G401 (cell line): ENCODE data around the gene ATP1A3. TPM values are rescaled to one million over a fixed set of nuclear protein-coding genes. Genes with fewer than 3 reads are reported as not detected.
"Not testable (repeated sequence)": the region's sequence is repeated elsewhere in the genome, so short reads cannot be mapped to it uniquely, and the experiment has no call there.

Experiments used
- DNase-seq: peaks from one replicate; pipeline ENCODE4 v3.0.0-alpha.2; 2015; ENCODE audit warnings: low spot score
- in situ Hi-C: cut with HindIII; loops from 2 replicates; pipeline ENCODE4 v1.10.0; 2016; ENCODE audit warnings: low sequenced_read_pairs, mixed read lengths
- total RNA-seq: library from RNA; depleted of rRNA; stranded (reverse); fragments of >200 nt; shearing (Covaris generic); gene quantifications from 2 replicates; pipeline ENCODE4 v1.2.3, GENCODE V29; 2014; rRNA removed

Gene ATP1A3
- 1.2 and 2.7 TPM in 2 replicates for total RNA-seq

DNA sequence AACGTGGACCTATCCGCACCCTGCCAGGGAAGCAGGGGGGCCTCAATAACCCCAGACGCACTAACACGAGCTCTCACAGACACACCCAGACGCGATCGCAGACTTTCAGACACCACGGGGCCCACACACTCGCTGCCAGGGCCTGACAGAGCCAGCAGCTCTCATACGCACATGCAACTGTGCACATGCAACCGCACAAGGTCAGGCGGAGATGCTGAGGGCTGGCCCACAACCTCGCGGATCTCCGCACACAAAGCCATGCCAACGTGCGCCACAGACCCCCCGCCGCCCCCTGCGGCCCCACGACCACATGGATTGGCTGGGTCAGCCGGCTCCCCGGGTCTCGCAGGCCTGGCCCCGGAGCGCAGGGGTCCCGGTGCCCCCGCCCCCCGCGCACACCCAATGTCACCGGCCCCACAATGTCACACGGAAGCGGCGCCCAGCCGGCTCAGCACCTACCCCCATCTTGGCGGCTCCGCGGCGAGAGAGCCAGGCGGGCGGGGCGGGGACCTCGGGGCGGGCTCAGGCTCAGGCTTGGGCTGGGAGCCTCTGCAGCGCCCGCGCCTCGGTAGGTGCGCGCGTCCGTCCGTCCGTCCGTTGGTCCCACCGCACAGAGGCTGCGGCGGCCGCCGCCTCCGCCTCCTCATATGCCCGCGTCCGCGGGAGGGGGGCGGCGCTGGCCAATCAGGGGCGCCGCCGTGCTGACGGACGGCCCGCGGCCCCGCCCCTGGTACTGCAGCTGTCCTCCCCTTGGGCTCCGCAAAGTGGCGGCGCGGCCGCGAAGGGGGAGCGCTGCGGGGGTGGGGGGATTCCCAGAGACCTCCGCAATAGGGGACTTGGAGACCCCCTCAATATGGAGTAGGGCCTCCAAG, at the start of gene ATP1A3:
Gene ATP1A3, minus strand, starts transcription at position 619 of the 872 bp plus-strand sequence. Its CDS starts 154 bp downstream, at position 465.
- in situ Hi-C loops, result no loop called here
- DNase-seq, result peak; percentile 83

DNA sequence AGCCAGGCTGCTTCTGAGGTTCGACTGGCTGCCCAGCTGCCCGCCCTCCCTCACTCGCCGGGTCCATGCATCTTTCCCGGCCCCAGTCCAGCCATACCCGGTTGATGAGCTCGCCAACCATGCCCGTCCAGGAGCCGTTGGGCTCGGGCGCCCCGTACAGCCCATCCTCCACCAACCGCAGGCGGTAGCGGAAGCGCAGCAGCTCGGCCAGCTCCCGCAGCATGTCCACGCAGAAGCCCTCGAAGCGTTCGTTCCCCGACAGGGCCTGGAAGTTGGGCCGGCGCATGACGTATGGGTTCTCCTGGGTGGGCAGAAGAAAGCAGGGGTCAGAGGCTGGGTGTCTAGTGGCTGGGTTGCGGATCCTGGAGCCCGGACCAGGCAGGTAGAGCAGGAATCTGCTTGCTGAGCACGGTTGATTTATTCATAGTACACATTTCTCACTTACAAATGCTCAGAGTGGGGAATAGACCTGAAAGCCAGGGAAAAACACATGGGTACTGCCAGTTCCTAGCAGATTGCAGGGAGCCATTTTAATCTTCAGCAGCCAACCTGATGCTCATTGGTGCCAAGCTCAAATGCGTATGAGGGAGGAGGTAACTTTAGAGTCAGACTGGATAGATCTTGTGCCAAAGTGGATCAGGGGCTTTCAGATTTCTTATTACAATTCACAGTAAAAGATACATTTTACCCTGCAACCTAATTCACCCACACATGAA, 48.6 kb upstream of the ATP1A3 start:
- in situ Hi-C loops, result no loop called here
- peak; percentile 95 for DNase-seq

GRCh38 chr19:42040491-42040890, 46.5 kb upstream of the ATP1A3 start:
- in situ Hi-C loops, DNase-seq: not testable (repeated sequence)

- in situ Hi-C loops, result no loop called here
- DNase-seq, result no peak
Observed at GRCh38 chr19:42040031-42040430, 46.0 kb upstream of the ATP1A3 start.

DNA sequence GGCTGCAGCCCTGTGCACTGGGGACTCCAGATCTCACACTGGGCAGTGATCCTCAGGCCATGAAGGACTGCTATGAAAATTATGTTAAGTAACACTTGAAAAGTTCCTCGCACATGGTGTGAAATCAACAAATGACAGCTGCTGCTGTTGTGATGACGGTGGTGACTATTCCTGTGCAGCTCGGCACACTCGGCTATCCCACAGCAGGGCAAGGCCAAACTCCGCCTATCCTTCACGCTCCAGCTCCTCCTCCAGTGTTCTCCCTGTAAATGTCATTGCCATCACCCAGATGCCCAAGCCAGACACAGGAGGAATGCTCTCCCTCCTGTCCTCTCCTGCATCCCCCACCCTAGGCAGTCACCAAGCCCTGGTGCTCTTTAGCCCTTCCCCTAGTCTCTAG, 44.6 kb upstream of the ATP1A3 start:
- in situ Hi-C loops, result no loop called here
- DNase-seq, result peak; percentile 50

DNA sequence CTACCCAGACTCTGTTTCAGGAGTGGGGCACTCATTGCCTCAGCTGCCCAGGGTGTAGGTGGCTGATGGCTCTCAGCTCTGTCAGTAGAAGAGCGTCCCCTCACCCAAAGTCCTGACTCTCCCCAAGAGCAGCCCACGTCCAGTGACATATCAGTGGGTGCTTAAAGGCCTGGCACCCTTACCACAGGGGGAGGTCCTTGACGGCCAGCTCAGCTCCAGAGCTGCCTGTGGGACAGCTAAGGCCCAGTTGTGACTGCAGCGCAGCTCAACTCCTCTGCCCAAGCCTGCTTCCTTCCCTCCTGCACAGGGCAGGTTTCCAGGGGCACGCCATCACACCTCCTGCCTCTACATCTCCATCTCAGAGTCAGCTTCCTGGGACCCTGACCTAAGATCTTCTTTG, 43.6 kb upstream of the ATP1A3 start:
- in situ Hi-C loops, result no loop called here
- no peak for DNase-seq

- DNase-seq, result peak; percentile 82
- in situ Hi-C loops, result not testable (repeated sequence)
Observed at GRCh38 chr19:42034640-42035391, 40.8 kb upstream of the ATP1A3 start.

- in situ Hi-C loops, result no loop called here
- no peak for DNase-seq
Observed at GRCh38 chr19:42033413-42033812, 39.4 kb upstream of the ATP1A3 start.

DNA sequence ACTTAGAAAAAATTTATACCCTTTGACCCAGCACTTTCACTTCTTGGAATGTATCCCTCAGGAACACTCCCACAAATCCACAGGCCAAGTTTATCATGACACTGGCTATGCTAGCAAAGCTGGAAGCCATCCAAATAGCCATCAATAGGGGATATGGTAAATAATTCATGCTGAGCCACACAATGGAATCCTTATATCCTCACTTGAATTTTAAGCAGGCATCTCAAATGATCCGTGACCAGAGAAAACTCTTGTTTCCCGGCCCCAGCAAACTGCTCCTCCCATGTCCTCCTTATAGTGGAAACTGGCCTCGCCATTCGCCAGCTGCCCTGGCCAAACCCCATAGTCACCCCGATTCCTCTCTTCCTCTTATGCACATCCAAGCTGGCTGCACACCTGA, 38.4 kb upstream of the ATP1A3 start:
- no peak for DNase-seq
- in situ Hi-C loops, result no loop called here

GRCh38 chr19:42030645-42031440, 36.8 kb upstream of the ATP1A3 start:
- peak; percentile 73 for DNase-seq
- in situ Hi-C loops, result no loop called here

GRCh38 chr19:42028304-42029216, 34.5 kb upstream of the ATP1A3 start:
- in situ Hi-C loops, result no loop called here
- no peak for DNase-seq

DNA sequence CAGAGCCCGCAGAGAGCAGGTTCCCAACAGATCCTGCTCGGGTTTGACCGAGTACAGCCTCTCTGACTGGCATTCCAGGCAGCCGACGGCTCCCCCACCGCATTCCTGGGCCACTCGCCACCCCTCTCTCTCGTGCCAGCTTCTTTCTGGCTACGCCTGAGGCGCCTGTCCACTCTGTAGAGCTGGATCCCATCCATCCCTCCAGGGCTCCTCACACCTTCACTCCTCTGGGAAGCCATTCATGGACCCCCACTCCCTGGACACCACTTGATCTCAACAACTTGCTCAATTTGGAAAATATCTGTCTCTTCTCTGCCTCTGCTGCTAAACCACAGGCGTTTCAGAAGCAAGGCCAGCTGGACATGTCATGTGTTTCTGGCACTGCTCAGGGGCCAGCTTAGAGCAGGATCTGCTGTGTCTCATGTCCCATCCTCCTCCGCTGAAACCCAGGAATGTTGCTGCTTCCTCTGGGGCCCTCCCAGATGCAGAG, 30.6 kb upstream of the ATP1A3 start:
- DNase-seq, result peak; percentile 91
- in situ Hi-C loops, result no loop called here

GRCh38 chr19:42023943-42024260, 29.9 kb upstream of the ATP1A3 start:
- in situ Hi-C loops, result no loop called here
- no peak for DNase-seq

GRCh38 chr19:42023121-42023942, 29.3 kb upstream of the ATP1A3 start:
- DNase-seq, result peak; percentile 32
- in situ Hi-C loops, result no loop called here

- in situ Hi-C loops, result no loop called here
- DNase-seq, result no peak
Observed at GRCh38 chr19:42022616-42023015, 28.6 kb upstream of the ATP1A3 start.

DNA sequence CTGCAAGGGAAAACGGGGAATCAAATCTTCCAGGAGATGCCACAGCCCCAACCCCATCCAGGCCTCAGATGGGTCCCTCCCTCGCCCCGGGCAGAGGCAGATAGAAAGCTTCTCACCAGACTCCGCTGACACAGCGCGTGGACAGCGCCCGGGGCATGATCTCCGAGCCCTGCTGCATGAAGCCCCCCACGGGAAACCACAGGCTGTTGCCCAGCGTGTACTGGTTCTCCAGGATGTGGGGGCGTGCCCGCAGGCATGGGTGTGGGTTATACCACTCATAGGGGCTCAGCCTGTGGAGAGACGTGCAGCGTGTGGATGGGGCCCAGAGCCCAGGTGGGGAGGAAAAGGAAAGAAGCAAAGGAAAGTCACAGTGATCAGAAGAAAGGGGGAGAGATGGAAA, 27.2 kb upstream of the ATP1A3 start:
- no peak for DNase-seq
- in situ Hi-C loops, result no loop called here

DNA sequence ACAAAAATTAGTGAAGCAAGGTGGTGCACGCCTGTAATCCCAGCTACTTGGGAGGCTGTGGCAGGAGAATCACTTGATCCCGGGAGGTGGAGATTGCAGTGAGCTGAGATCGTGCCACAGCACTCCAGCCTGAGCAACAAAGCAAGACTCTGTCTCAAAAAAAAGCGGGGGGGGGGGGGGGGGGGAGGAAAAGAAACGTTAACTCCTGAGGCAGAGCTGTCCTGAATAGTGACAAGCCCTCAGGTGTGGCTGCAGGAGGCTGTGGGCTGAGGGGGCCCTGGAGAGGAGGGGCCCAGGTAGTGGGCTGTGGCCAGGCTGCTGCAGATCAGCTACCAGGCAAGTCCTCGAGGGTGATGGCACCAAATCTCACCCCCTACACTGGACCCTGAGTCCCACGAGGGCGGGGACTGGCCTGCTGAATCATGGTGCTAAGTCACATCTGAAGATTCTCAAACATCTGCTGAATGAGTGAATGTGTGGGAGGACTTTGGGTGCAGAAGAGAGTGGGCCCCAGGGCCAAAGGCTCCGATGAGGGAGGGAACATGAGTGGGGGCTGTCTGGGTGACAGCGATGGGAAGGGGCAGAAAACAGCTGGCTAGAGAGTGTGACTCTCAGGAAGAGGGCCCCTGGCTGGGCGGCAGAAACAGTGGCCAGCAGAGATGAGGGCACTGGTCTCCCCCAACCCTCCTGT, 24.6 kb upstream of the ATP1A3 start:
- no peak for DNase-seq
- in situ Hi-C loops, result no loop called here
